ENCODE data around the gene AMN.

DNA sequence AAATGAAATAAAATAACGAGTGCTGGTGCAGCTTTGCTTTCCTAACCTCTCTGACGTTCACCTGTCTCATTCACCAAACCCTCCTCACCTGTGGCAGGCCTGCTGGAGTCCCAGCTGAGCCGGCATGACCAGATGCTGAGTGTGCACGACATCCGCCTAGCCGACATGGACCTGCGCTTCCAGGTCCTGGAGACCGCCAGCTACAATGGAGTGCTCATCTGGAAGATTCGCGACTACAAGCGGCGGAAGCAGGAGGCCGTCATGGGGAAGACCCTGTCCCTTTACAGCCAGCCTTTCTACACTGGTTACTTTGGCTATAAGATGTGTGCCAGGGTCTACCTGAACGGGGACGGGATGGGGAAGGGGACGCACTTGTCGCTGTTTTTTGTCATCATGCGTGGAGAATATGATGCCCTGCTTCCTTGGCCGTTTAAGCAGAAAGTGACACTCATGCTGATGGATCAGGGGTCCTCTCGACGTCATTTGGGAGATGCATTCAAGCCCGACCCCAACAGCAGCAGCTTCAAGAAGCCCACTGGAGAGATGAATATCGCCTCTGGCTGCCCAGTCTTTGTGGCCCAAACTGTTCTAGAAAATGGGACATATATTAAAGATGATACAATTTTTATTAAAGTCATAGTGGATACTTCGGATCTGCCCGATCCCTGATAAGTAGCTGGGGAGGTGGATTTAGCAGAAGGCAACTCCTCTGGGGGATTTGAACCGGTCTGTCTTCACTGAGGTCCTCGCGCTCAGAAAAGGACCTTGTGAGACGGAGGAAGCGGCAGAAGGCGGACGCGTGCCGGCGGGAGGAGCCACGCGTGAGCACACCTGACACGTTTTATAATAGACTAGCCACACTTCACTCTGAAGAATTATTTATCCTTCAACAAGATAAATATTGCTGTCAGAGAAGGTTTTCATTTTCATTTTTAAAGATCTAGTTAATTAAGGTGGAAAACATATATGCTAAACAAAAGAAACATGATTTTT is 17.1 kb upstream of the AMN start:
- TF ChIP-seq, protein P1, sequence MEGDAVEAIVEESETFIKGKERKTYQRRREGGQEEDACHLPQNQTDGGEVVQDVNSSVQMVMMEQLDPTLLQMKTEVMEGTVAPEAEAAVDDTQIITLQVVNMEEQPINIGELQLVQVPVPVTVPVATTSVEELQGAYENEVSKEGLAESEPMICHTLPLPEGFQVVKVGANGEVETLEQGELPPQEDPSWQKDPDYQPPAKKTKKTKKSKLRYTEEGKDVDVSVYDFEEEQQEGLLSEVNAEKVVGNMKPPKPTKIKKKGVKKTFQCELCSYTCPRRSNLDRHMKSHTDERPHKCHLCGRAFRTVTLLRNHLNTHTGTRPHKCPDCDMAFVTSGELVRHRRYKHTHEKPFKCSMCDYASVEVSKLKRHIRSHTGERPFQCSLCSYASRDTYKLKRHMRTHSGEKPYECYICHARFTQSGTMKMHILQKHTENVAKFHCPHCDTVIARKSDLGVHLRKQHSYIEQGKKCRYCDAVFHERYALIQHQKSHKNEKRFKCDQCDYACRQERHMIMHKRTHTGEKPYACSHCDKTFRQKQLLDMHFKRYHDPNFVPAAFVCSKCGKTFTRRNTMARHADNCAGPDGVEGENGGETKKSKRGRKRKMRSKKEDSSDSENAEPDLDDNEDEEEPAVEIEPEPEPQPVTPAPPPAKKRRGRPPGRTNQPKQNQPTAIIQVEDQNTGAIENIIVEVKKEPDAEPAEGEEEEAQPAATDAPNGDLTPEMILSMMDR (IDR thresholded peaks at IDR 0.05; ENCODE audit: borderline replicate concordance, extremely low read depth, low read length, poor library complexity, severe bottlenecking), result no peak
- TF ChIP-seq EZH2 (IDR thresholded peaks at IDR 0.05; ENCODE audit: borderline replicate concordance, low read depth, low read length, severe bottlenecking), result no peak

Measured in DND-41 (cell line).